CD14-positive monocyte (primary cell): ENCODE results near the gene RALB. TPM values are rescaled to one million over a fixed set of nuclear protein-coding genes. Genes with fewer than 3 reads are reported as not detected.

Source experiments
- DNase-seq, 3 donors: peaks; one replicate each; pipeline ENCODE4 v3.0.0-alpha.2; 2011 to 2022
- H2AFZ ChIP-seq: 2 replicates; pipeline ENCODE4 v1.6.0; 2012; ENCODE audit warnings: mild to moderate bottlenecking, low read depth, low read length, inconsistent platforms; ENCODE audit not compliant: insufficient read depth, poor library complexity, severe bottlenecking
- H3K27ac ChIP-seq, 2 donors: 1 replicate in 1 of 2; 2 replicates in 1 of 2; pipeline ENCODE4 v1.5.1; 2012 to 2013; ENCODE audit warnings: low read length in 2 of 2, control low read depth in 1 of 2, inconsistent platforms in 1 of 2, low read depth in 1 of 2, mild to moderate bottlenecking in 1 of 2
- H3K27me3 ChIP-seq, 2 donors: one replicate each; pipeline versions ENCODE4 v1.6.0 to v1.6.1; 2011 to 2013; ENCODE audit warnings: low read length in 2 of 2; ENCODE audit not compliant: control insufficient read depth in 2 of 2, insufficient read depth in 2 of 2
- H3K36me3 ChIP-seq, 2 donors: replicated peaks in 1 of 2; 1 replicate in 1 of 2; 2 replicates in 1 of 2; pipeline versions ENCODE4 v1.5.1 to v1.6.1; 2012 to 2013; ENCODE audit warnings: low read length in 2 of 2, control low read depth in 1 of 2, inconsistent platforms in 1 of 2, mild to moderate bottlenecking in 1 of 2; ENCODE audit not compliant: insufficient read depth in 2 of 2, control insufficient read depth in 1 of 2
- H3K4me1 ChIP-seq, 2 donors: 1 replicate in 1 of 2; 2 replicates in 1 of 2; pipeline versions ENCODE4 v1.5.1 to v1.6.1; 2012 to 2013; ENCODE audit warnings: low read length in 2 of 2, control low read depth in 1 of 2, inconsistent platforms in 1 of 2, mild to moderate bottlenecking in 1 of 2, moderate library complexity in 1 of 2; ENCODE audit not compliant: insufficient read depth in 2 of 2, control insufficient read depth in 1 of 2
- H3K4me2 ChIP-seq: replicated peaks from 2 replicates; pipeline ENCODE3; 2012; ENCODE audit warnings: low read length, moderate library complexity, mild to moderate bottlenecking; ENCODE audit not compliant: poor library complexity, severe bottlenecking; ENCODE audit errors: extremely low read depth
- H3K4me3 ChIP-seq, 3 experiments: fragments of 200-600 bp in 1 of 3; sonication (generic) in 1 of 3; replicated peaks in 1 of 3; 1 replicate in 2 of 3; 2 replicates in 1 of 3; pipeline ENCODE4 v1.5.1; 2011 to 2013; ENCODE audit warnings: low read length in 3 of 3, mild to moderate bottlenecking in 3 of 3, control low read depth in 2 of 3, low read depth in 2 of 3, inconsistent platforms in 1 of 3, moderate library complexity in 1 of 3
- H3K79me2 ChIP-seq: 2 replicates; pipeline ENCODE4 v1.6.0; 2012; ENCODE audit warnings: mild to moderate bottlenecking, control low read depth, inconsistent platforms, low read length, moderate library complexity; ENCODE audit not compliant: insufficient read depth
- H3K9ac ChIP-seq: 2 replicates; pipeline ENCODE4 v1.6.0; 2017; ENCODE audit warnings: low read length, mild to moderate bottlenecking; ENCODE audit not compliant: insufficient read depth, poor library complexity, severe bottlenecking
- H3K9me3 ChIP-seq, 2 donors: replicated peaks in 1 of 2; 1 replicate in 1 of 2; 2 replicates in 1 of 2; pipeline versions ENCODE4 v1.5.1 to v1.6.1; 2012 to 2013; ENCODE audit warnings: low read length in 2 of 2, control low read depth in 1 of 2; ENCODE audit not compliant: control insufficient read depth in 1 of 2, insufficient read depth in 1 of 2
- H4K20me1 ChIP-seq: 2 replicates; pipeline ENCODE4 v1.6.0; 2012; ENCODE audit warnings: mild to moderate bottlenecking, low read length, control low read depth, moderate library complexity; ENCODE audit not compliant: insufficient read depth
- H3K27ac Mint-ChIP-seq, 7 donors: one replicate each; pipeline ENCODE4 v1.8.0; 2020; ENCODE audit warnings: mild to moderate bottlenecking in 7 of 7, mixed read lengths in 7 of 7, moderate library complexity in 6 of 7, inconsistent platforms in 2 of 7
- H3K27me3 Mint-ChIP-seq, 3 donors: one replicate each; pipeline ENCODE4 v1.8.0; 2021 to 2022; ENCODE audit warnings: low read depth in 3 of 3, mild to moderate bottlenecking in 3 of 3, mixed read lengths in 3 of 3, moderate library complexity in 3 of 3, inconsistent platforms in 1 of 3
- H3K36me3 Mint-ChIP-seq, 2 donors: one replicate each; pipeline ENCODE4 v1.8.0; 2020; ENCODE audit warnings: mixed read lengths in 2 of 2, inconsistent platforms in 1 of 2, mild to moderate bottlenecking in 1 of 2
- H3K4me1 Mint-ChIP-seq: one replicate; pipeline ENCODE4 v1.8.0; 2020; ENCODE audit warnings: mild to moderate bottlenecking, mixed read lengths
- H3K4me3 Mint-ChIP-seq, 2 donors: one replicate each; pipeline ENCODE4 v1.8.0; 2020; ENCODE audit warnings: mild to moderate bottlenecking in 2 of 2, mixed read lengths in 2 of 2, moderate library complexity in 1 of 2
- H3K9me3 Mint-ChIP-seq, 7 donors: one replicate each; pipeline ENCODE4 v1.8.0; 2020 to 2022; ENCODE audit warnings: mixed read lengths in 7 of 7, mild to moderate bottlenecking in 6 of 7, moderate library complexity in 6 of 7, inconsistent platforms in 2 of 7
- WGBS: methylation state at CpG from one replicate; pipeline ENCODE4 v1.1.5; 2013; ENCODE audit warnings: missing lambda C conversion rate; ENCODE audit not compliant: insufficient coverage; 5-methylcytosine and 5-hydroxymethylcytosine counted together
- intact Hi-C, 2 donors: fragments of 100-400 bp; cut with micrococcal nuclease; formaldehyde crosslinking; loops; one replicate each; pipeline versions ENCODE4 v1.15.0 to v1.15.1; 2023
- polyA plus RNA-seq, 3 donors: library from polyadenylated mRNA; depleted of rRNA in 1 of 3; unstranded in 2 of 3; stranded (reverse) in 1 of 3; fragments of 300-500 nt in 2 of 3; fragments of >200 nt in 1 of 3; fragmentation: Illumina TruSeq in 2 of 3; gene quantifications; 1 replicate in 2 of 3; 2 replicates in 1 of 3; pipeline ENCODE4 v1.2.3, GENCODE V29; 2012 to 2021
- TF ChIP-seq, protein P1 (sequence below): fragments of 200-600 bp; IDR thresholded peaks from one replicate; pipeline ENCODE4 v1.8.0; 2022; ENCODE audit warnings: antibody characterized with exemption, mild to moderate bottlenecking

Gene RALB
- polyA plus RNA-seq, 3 donors, result 57.2 to 163 (median 139) TPM

DNA sequence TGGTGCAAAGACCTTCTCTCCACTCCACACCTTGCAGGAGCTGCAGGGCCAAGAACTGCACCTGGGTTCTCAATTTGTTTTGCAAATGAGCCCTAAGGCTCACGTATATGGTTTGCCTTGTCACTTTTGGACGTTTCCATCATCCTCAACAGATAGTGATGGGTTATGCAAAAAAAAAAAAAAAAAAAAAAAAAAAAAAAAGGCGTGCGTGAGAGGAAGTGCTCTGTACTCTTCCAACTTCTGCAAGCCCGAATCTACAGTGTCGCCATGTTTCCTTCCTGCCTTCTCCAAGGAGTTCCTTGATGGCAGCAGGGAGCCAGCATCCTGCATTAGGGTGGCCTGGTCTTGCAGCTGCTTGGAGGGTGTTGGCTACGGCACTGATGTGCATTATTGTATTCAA lies 89.3 kb downstream of the RALB start:
- TF ChIP-seq, protein P1, sequence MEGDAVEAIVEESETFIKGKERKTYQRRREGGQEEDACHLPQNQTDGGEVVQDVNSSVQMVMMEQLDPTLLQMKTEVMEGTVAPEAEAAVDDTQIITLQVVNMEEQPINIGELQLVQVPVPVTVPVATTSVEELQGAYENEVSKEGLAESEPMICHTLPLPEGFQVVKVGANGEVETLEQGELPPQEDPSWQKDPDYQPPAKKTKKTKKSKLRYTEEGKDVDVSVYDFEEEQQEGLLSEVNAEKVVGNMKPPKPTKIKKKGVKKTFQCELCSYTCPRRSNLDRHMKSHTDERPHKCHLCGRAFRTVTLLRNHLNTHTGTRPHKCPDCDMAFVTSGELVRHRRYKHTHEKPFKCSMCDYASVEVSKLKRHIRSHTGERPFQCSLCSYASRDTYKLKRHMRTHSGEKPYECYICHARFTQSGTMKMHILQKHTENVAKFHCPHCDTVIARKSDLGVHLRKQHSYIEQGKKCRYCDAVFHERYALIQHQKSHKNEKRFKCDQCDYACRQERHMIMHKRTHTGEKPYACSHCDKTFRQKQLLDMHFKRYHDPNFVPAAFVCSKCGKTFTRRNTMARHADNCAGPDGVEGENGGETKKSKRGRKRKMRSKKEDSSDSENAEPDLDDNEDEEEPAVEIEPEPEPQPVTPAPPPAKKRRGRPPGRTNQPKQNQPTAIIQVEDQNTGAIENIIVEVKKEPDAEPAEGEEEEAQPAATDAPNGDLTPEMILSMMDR, result no peak
- H3K36me3 ChIP-seq, result no peaks in the 10 kb centered on the region
- no peak overlapping the region for H3K4me2 ChIP-seq
- no peaks in the 10 kb centered on the region for H4K20me1 ChIP-seq
- Mint-ChIP-seq H3K4me1 (peaks cover 47% of the 10 kb centered on the region), H3K36me3 (peaks cover 7% of the 10 kb centered on the region in 2 donors), H3K4me3 (peak overlapping the region; percentile 31 to 82), H3K9me3 (peaks cover 0 to 17% (median 4%) of the 10 kb centered on the region in 7 donors), H3K27me3 (peaks cover 29 to 48% (median 43%) of the 10 kb centered on the region in 3 donors), H3K27ac (peak overlapping the region in 1 of 7 donors; percentile 61)
- no peak overlapping the region for H3K4me3 ChIP-seq
- H3K79me2 ChIP-seq, result no peaks in the 10 kb centered on the region
- no peak overlapping the region for H3K27ac ChIP-seq
- peaks cover 56 to 71% of the 10 kb centered on the region in 2 donors for H3K4me1 ChIP-seq
- intact Hi-C loops, result loop anchor here (10.0 kb wide), 2 partner anchors 333 to 343 kb away; no protein-coding TSS in a partner anchor
- WGBS, result 25% methylated on average over 3 of the region's 7 CpGs
- no peak overlapping the region for H3K9ac ChIP-seq
- peak in 2 of 3 donors; percentile 29 to 39 for DNase-seq
- no peak overlapping the region for H2AFZ ChIP-seq
- H3K9me3 ChIP-seq, result peaks cover 0 to 19% of the 10 kb centered on the region in 2 donors
- peaks cover 27 to 46% of the 10 kb centered on the region in 2 donors for H3K27me3 ChIP-seq

DNA sequence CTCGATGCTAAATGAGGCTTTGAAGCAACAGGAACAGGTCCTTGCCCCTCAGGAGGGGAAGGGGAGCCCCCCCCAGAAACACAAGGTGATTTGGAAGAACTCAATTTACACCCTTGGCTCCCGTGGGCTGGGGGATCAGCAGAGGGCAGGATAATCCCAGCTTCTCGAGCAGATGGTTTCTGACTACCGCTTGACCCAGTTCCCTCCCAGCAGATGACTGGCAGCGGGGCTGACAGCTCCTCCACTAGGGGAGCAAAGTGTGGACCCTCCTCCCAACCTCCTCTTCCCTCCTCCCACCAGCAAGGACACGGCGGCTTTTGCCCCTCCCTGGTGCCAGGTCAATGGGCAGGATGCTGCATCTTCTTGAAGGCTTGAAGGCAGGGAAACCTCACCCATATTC lies 89.8 kb downstream of the RALB start:
- 28% methylated on average over 4 of the region's 7 CpGs for WGBS
- Mint-ChIP-seq H3K4me1 (peaks cover 47% of the 10 kb centered on the region), H3K4me3 (peak overlapping the region; percentile 31 to 82), H3K36me3 (peaks cover 7 to 9% of the 10 kb centered on the region in 2 donors), H3K27me3 (peaks cover 34 to 52% (median 47%) of the 10 kb centered on the region in 3 donors), H3K27ac (peak overlapping the region in 1 of 7 donors; percentile 61), H3K9me3 (peaks cover 0 to 22% (median 8%) of the 10 kb centered on the region in 7 donors)
- peaks cover 0 to 23% of the 10 kb centered on the region in 2 donors for H3K9me3 ChIP-seq
- no peak overlapping the region for H2AFZ ChIP-seq
- intact Hi-C loops, result loop anchor here (10.0 kb wide), 2 partner anchors 332 to 342 kb away; no protein-coding TSS in a partner anchor
- peaks cover 30 to 50% of the 10 kb centered on the region in 2 donors for H3K27me3 ChIP-seq
- H4K20me1 ChIP-seq, result no peaks in the 10 kb centered on the region
- DNase-seq, result no peak
- TF ChIP-seq, protein P1, result no peak
- H3K4me3 ChIP-seq, result no peak overlapping the region
- H3K4me2 ChIP-seq, result no peak overlapping the region
- H3K36me3 ChIP-seq, result no peaks in the 10 kb centered on the region
- H3K9ac ChIP-seq, result no peak overlapping the region
- no peaks in the 10 kb centered on the region for H3K79me2 ChIP-seq
- H3K4me1 ChIP-seq, result peaks cover 55 to 68% of the 10 kb centered on the region in 2 donors
- no peak overlapping the region for H3K27ac ChIP-seq
